IMR-90 (cell line): Measurements from ENCODE around the gene TSHZ1. TPM values are rescaled to one million over a fixed set of nuclear protein-coding genes. Genes with fewer than 3 reads are reported as not detected.
A peak's percentile ranks its signal among the peaks of the same experiment; 100 is the strongest.

Experiments used
- ATAC-seq: fragments of 200-7000 bp; cut with Tn5 transposase; 2 replicates; pipeline ENCODE4 v1.9.1; 2020; ENCODE audit warnings: low read depth, mild to moderate bottlenecking, moderate library complexity
- BruUV-seq: library from RNA; stranded (reverse); fragments of 400-500 nt; replicated peaks from 2 replicates; lab custom pipeline; 2021; lab: Mats Ljungman, UMichigan
- CTCF ChIA-PET: fragments of 300-600 bp; formaldehyde crosslinking; extraction: SDS; loops from one replicate; lab custom pipeline; 2021; ENCODE audit warnings: antibody characterized with exemption; lab: Yijun Ruan, JAX
- POLR2A ChIA-PET: fragments of 300-600 bp; sonication (Branson Sonifier 250); formaldehyde crosslinking; loops from one replicate; lab custom pipeline; 2022; ENCODE audit warnings: antibody characterized with exemption; ENCODE audit not compliant: unreplicated experiment; lab: Charles Lee
- DNase-seq: peaks from one replicate; pipeline ENCODE4 v3.0.0; 2013
- H2AFZ ChIP-seq: replicated peaks from 2 replicates; pipeline ENCODE3; 2013; ENCODE audit warnings: low read length, mild to moderate bottlenecking; ENCODE audit not compliant: poor library complexity
- H2AK5ac ChIP-seq: 2 replicates; pipeline ENCODE4 v1.6.1; 2013; ENCODE audit warnings: low read depth, low read length, inconsistent platforms
- H2AK9ac ChIP-seq: replicated peaks from 2 replicates; pipeline ENCODE3; 2013; ENCODE audit warnings: mild to moderate bottlenecking, low read depth, low read length, moderate library complexity; ENCODE audit not compliant: poor library complexity
- H2BK120ac ChIP-seq: 2 replicates; pipeline ENCODE4 v1.6.1; 2013; ENCODE audit warnings: low read depth, low read length, inconsistent platforms
- H2BK15ac ChIP-seq: 3 replicates; pipeline ENCODE4 v1.6.1; 2013; ENCODE audit warnings: low read depth, low read length, inconsistent platforms
- H2BK20ac ChIP-seq: 2 replicates; pipeline ENCODE4 v1.6.1; 2013; ENCODE audit warnings: low read depth, mild to moderate bottlenecking, inconsistent platforms, low read length, moderate library complexity
- H2BK5ac ChIP-seq: 2 replicates; pipeline ENCODE4 v1.6.1; 2013; ENCODE audit warnings: mild to moderate bottlenecking, low read depth, low read length, inconsistent platforms; ENCODE audit not compliant: poor library complexity, severe bottlenecking
- H3K14ac ChIP-seq: replicated peaks from 2 replicates; pipeline ENCODE4 v1.6.1; 2013; ENCODE audit warnings: low read depth, low read length, inconsistent platforms
- H3K18ac ChIP-seq: 2 replicates; pipeline ENCODE4 v1.6.1; 2013; ENCODE audit warnings: low read depth, low read length, control low read depth
- H3K23ac ChIP-seq: 2 replicates; pipeline ENCODE4 v1.6.1; 2013; ENCODE audit warnings: low read depth, low read length, inconsistent platforms
- H3K27ac ChIP-seq: 2 replicates; pipeline ENCODE4 v1.5.1; 2013; ENCODE audit warnings: mild to moderate bottlenecking, control low read depth, low read length; ENCODE audit not compliant: insufficient read depth
- H3K27me3 ChIP-seq: 2 replicates; pipeline ENCODE4 v1.6.1; 2013; ENCODE audit warnings: low read length; ENCODE audit not compliant: control insufficient read depth, insufficient read depth
- H3K36me3 ChIP-seq: 2 replicates; pipeline ENCODE4 v1.6.1; 2013; ENCODE audit warnings: low read length, mixed read lengths; ENCODE audit not compliant: control insufficient read depth, insufficient read depth
- H3K4ac ChIP-seq: 2 replicates; pipeline ENCODE4 v1.6.1; 2013; ENCODE audit warnings: low read depth, low read length, inconsistent platforms
- H3K4me1 ChIP-seq: 2 replicates; pipeline ENCODE4 v1.6.1; 2013; ENCODE audit warnings: low read length, mixed read lengths; ENCODE audit not compliant: control insufficient read depth, insufficient read depth
- H3K4me2 ChIP-seq: 2 replicates; pipeline ENCODE4 v1.6.1; 2013; ENCODE audit warnings: low read depth, mild to moderate bottlenecking, control low read depth, low read length, moderate library complexity
- H3K4me3 ChIP-seq: 2 replicates; pipeline ENCODE4 v1.5.1; 2013; ENCODE audit warnings: low read depth, mild to moderate bottlenecking, control low read depth, low read length, moderate library complexity; ENCODE audit not compliant: insufficient read depth
- H3K56ac ChIP-seq: 2 replicates; pipeline ENCODE4 v1.6.1; 2013; ENCODE audit warnings: low read length, inconsistent platforms; ENCODE audit not compliant: insufficient read depth; ENCODE audit errors: extremely low read depth
- H3K79me1 ChIP-seq, 2 experiments: 2 replicates each; pipeline ENCODE4 v1.6.1; 2013; ENCODE audit warnings: low read length in 2 of 2, inconsistent platforms in 1 of 2, low read depth in 1 of 2
- H3K9ac ChIP-seq: 2 replicates; pipeline ENCODE4 v1.6.1; 2013; ENCODE audit warnings: low read depth, low read length, control low read depth
- H3K9me1 ChIP-seq: 2 replicates; pipeline ENCODE4 v1.6.1; 2013; ENCODE audit warnings: low read length, inconsistent platforms; ENCODE audit not compliant: insufficient read depth
- H3K9me3 ChIP-seq: 2 replicates; pipeline ENCODE4 v1.6.1; 2013; ENCODE audit warnings: low read length; ENCODE audit not compliant: control insufficient read depth, insufficient read depth
- H4K20me1 ChIP-seq: 2 replicates; pipeline ENCODE4 v1.6.1; 2013; ENCODE audit warnings: low read length, inconsistent platforms; ENCODE audit not compliant: insufficient read depth
- H4K5ac ChIP-seq: 2 replicates; pipeline ENCODE4 v1.6.1; 2013; ENCODE audit warnings: mild to moderate bottlenecking, low read depth, low read length, control low read depth
- H4K8ac ChIP-seq, 2 experiments: 2 replicates each; pipeline ENCODE4 v1.6.1; 2013; ENCODE audit warnings: low read depth in 2 of 2, low read length in 2 of 2, control low read depth in 1 of 2, inconsistent platforms in 1 of 2
- H4K91ac ChIP-seq: 2 replicates; pipeline ENCODE4 v1.6.1; 2013; ENCODE audit warnings: low read depth, low read length, inconsistent platforms; ENCODE audit not compliant: insufficient read depth
- CEBPB ChIP-seq: IDR thresholded peaks from 2 replicates; pipeline ENCODE4 v1.6.1; 2012; ENCODE audit warnings: low read depth, low read length, improper control_type of control experiment
- MAZ ChIP-seq: IDR thresholded peaks from 2 replicates; pipeline ENCODE4 v1.6.1; 2012; ENCODE audit warnings: low read depth, mild to moderate bottlenecking, low read length, improper control_type of control experiment, moderate library complexity, borderline replicate concordance
- WGBS, 2 experiments: methylation state at CpG; one replicate each; pipeline versions ENCODE4 v1.1.5 to v1.1.7; 2013; ENCODE audit warnings: missing lambda C conversion rate in 2 of 2; ENCODE audit not compliant: insufficient read length in 1 of 2; ENCODE audit errors: extremely low coverage in 2 of 2; 5-methylcytosine and 5-hydroxymethylcytosine counted together
- dilution Hi-C: fragments of 300-500 bp; cut with HindIII; formaldehyde crosslinking; loops from one replicate; pipeline ENCODE4 v1.14.3; 2018; ENCODE audit warnings: low sequenced_read_pairs; ENCODE audit not compliant: unreplicated experiment
- in situ Hi-C: fragments of 300-500 bp; cut with MboI; formaldehyde crosslinking; loops from 3 replicates; pipeline ENCODE4 v1.14.3; 2019; ENCODE audit warnings: low sequenced_read_pairs, inconsistent platforms, mixed read lengths
- intact Hi-C: fragments of 100-400 bp; cut with micrococcal nuclease; formaldehyde crosslinking; loops from 2 replicates; pipeline ENCODE4 v1.10.0; 2022
- polyA plus RNA-seq, 3 experiments: library from polyadenylated mRNA; depleted of rRNA; stranded (reverse); fragments of >200 nt; gene quantifications; 2 replicates each; pipeline ENCODE4 v1.2.3, GENCODE V29; 2012; ENCODE audit warnings: low replicate concordance in 1 of 3
- total RNA-seq: library from RNA; depleted of rRNA; stranded (reverse); fragments of >200 nt; gene quantifications from 2 replicates; pipeline ENCODE4 v1.2.3, GENCODE V29; 2012

The TSHZ1 gene
- total and polyA plus RNA-seq, 2 of the 4 experiments (the other 2 are of a cell fraction) = 7.1 to 10.0 TPM

DNA sequence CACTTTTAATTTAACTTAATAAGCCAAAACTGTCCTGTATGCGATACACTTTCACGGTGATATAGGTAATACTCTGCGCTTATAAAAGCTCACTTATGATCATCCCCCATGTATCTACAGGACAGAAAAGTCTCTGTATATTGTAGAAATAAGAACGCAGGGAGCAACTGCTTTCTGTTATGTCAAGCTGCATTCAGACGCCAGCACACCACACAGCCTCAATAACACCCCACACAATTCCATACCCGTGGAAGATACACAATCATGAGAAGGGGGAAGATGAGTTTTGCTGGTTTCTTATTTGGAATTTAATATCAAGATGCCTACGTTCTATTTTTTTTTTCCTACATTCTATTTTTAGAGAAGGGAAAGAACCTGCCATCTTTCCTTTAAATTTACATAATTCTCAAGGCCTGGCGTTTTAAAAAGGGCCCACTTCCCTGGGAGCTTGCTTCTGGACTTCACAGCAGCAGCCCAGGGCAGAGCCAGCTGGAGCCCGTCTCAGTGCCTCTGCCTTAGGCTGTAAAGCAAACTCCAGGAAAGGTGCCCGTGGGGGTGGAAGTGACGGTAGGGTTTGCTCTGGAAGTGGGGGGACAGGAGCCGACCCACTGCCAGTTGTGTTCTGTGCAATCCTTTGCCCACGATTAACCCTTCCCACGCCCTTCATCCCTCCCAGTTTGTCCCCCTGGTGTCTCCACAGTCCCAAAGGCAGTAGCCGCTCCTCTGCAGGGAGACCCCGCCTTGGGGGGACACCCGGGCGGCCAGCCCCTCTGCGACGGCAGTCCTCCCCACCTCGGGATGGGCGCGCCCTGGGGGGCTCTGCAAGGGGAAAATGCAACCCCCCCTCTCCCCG is 7.0 kb upstream of the TSHZ1 start:
- peak overlapping the region; percentile 87 for H2AFZ ChIP-seq
- peak; percentile 21 for ATAC-seq
- BruUV-seq = no TSS peak
- H2AK5ac ChIP-seq = no peak overlapping the region
- peaks cover 9% of the 10 kb centered on the region for H3K9me1 ChIP-seq
- H3K56ac ChIP-seq = peak overlapping the region; percentile 35; the same call in 1 of the 2 replicates
- H3K4me1 ChIP-seq = peaks cover 10% of the 10 kb centered on the region
- ChIA-PET CTCF (interaction anchor here (0.5 to 0.9 kb wide), 2 partner anchors 9 to 341 kb away, joined by 3 to 4 read pairs; no protein-coding TSS in a partner anchor), POLR2A (interaction anchor here (0.7 kb wide), 1 partner anchor 89 kb away, joined by 3 read pairs; no protein-coding TSS in a partner anchor)
- peak overlapping the region; percentile 6; the same call in 1 of the 2 replicates for H4K5ac ChIP-seq
- no peaks in the 10 kb centered on the region; the same call in none of the 2 replicates for H4K20me1 ChIP-seq
- peak overlapping the region; percentile 90 for H3K4ac ChIP-seq
- in situ Hi-C loops = loop anchor here (25.0 kb wide), 1 partner anchor 1159 kb away; no protein-coding TSS in a partner anchor
- H3K27me3 ChIP-seq = no peaks in the 10 kb centered on the region
- H3K9ac ChIP-seq = peak overlapping the region; percentile 94
- H3K14ac ChIP-seq = peak overlapping the region; percentile 44
- TF ChIP-seq CEBPB (no peak), MAZ (0 out of 2 replicates have a peak, but pooled peaks have one; percentile 20)
- peak overlapping the region; percentile 70 for H2AK9ac ChIP-seq
- peak overlapping the region in 1 of 2 experiments; percentile 20; a peak in 1 of 4 replicates for H4K8ac ChIP-seq
- 0% methylated on average over 2 of the region's 24 CpGs; no CpG with 5 or more reads in 1 of the 2 experiments for WGBS, 2 experiments
- H3K4me2 ChIP-seq = peak overlapping the region; percentile 98
- H3K27ac ChIP-seq = peak overlapping the region; percentile 97
- H2BK5ac ChIP-seq = peak overlapping the region; percentile 69
- H4K91ac ChIP-seq = peak overlapping the region; percentile 42
- H3K4me3 ChIP-seq = peak overlapping the region; percentile 66; the same call in 1 of the 2 replicates
- dilution Hi-C loops = no loop called here
- H3K9me3 ChIP-seq = no peaks in the 10 kb centered on the region
- DNase-seq = peak; percentile 52
- H2BK20ac ChIP-seq = peak overlapping the region; percentile 67; the same call in 1 of the 2 replicates
- H2BK15ac ChIP-seq = no peak overlapping the region
- H3K79me1 ChIP-seq = peaks cover 16 to 52% of the 10 kb centered on the region in 2 experiments
- H2BK120ac ChIP-seq = 0 out of 2 replicates have a peak overlapping the region, but pooled peaks have one; percentile 44
- peak overlapping the region; percentile 10; the same call in 1 of the 2 replicates for H3K18ac ChIP-seq
- peaks cover 16% of the 10 kb centered on the region for H3K36me3 ChIP-seq
- H3K23ac ChIP-seq = peak overlapping the region; percentile 90
- intact Hi-C loops = loop anchor here (10.0 kb wide), 1 partner anchor 259 kb away; no protein-coding TSS in a partner anchor
